Activated CD8-positive, alpha-beta T cell treated with anti-CD3 and anti-CD28 coated beads for 36 hours (primary cell): ENCODE results near the gene KRTAP12-4. TPM values are rescaled to one million over a fixed set of nuclear protein-coding genes. Genes with fewer than 3 reads are reported as not detected.
"Not testable (repeated sequence)": the region's sequence is repeated elsewhere in the genome, so short reads cannot be mapped to it uniquely, and the experiment has no call there.

Experiments
- ATAC-seq: fragments of 200-7000 bp; cut with Tn5 transposase; one replicate; pipeline ENCODE4 v1.10.0; 2021; ENCODE audit warnings: mild to moderate bottlenecking, moderate library complexity
- CTCF ChIA-PET: fragments of 350-600 bp; sonication (Branson Sonifier 250); formaldehyde crosslinking; loops from one replicate; lab custom pipeline; 2021; ENCODE audit warnings: antibody characterized with exemption; lab: Charles Lee
- POLR2A ChIA-PET: fragments of 350-600 bp; sonication (Branson Sonifier 250); formaldehyde crosslinking; loops from one replicate; lab custom pipeline; 2021; ENCODE audit warnings: antibody characterized with exemption; lab: Charles Lee
- DNase-seq: peaks from one replicate; pipeline ENCODE4 v3.0.0-alpha.2; 2020
- H3K27ac Mint-ChIP-seq: one replicate; pipeline ENCODE4 v1.8.0; 2021; ENCODE audit warnings: mild to moderate bottlenecking, mixed read lengths
- H3K27me3 Mint-ChIP-seq: one replicate; pipeline ENCODE4 v1.8.0; 2021; ENCODE audit warnings: mixed read lengths
- H3K36me3 Mint-ChIP-seq: one replicate; pipeline ENCODE4 v1.8.0; 2021; ENCODE audit warnings: low read depth, mixed read lengths
- H3K4me1 Mint-ChIP-seq: one replicate; pipeline ENCODE4 v1.8.0; 2021; ENCODE audit warnings: low read depth, mixed read lengths
- H3K4me3 Mint-ChIP-seq: one replicate; pipeline ENCODE4 v1.8.0; 2021; ENCODE audit warnings: mild to moderate bottlenecking, moderate library complexity, mixed read lengths
- H3K9me3 Mint-ChIP-seq: one replicate; pipeline ENCODE4 v1.8.0; 2021; ENCODE audit warnings: mixed read lengths
- intact Hi-C: fragments of 100-400 bp; cut with micrococcal nuclease; formaldehyde crosslinking; loops from one replicate; pipeline ENCODE4 v1.10.0; 2022
- total RNA-seq, 2 experiments: library from RNA; stranded (reverse); gene quantifications; one replicate each; pipeline ENCODE4 v1.2.3, GENCODE V29; 2021
- TF ChIP-seq, protein P1 (sequence below): fragments of 200-600 bp; IDR thresholded peaks from one replicate; pipeline ENCODE4 v1.8.0; 2022; ENCODE audit warnings: antibody characterized with exemption, mild to moderate bottlenecking

Gene KRTAP12-4
- total RNA-seq, 2 experiments from 2014 or later = not detected

GRCh38 chr21:44649521-44650100, 4.8 kb downstream of the KRTAP12-4 start:
- DNase-seq = no peak
- ChIA-PET POLR2A (interaction anchor here (0.6 kb wide), 1 partner anchor 227 kb away, joined by 3 read pairs; no protein-coding TSS in a partner anchor), CTCF (interaction anchor here (1.7 kb wide), 1 partner anchor 140 kb away, joined by 4 read pairs; no protein-coding TSS in a partner anchor)
- H3K4me3 Mint-ChIP-seq = no peak overlapping the region
- peaks cover 18% of the 10 kb centered on the region for H3K4me1 Mint-ChIP-seq
- no peaks in the 10 kb centered on the region for H3K27me3 Mint-ChIP-seq
- peaks cover 15% of the 10 kb centered on the region for H3K9me3 Mint-ChIP-seq
- ATAC-seq = no peak
- no peak overlapping the region for H3K27ac Mint-ChIP-seq
- TF ChIP-seq, protein P1, sequence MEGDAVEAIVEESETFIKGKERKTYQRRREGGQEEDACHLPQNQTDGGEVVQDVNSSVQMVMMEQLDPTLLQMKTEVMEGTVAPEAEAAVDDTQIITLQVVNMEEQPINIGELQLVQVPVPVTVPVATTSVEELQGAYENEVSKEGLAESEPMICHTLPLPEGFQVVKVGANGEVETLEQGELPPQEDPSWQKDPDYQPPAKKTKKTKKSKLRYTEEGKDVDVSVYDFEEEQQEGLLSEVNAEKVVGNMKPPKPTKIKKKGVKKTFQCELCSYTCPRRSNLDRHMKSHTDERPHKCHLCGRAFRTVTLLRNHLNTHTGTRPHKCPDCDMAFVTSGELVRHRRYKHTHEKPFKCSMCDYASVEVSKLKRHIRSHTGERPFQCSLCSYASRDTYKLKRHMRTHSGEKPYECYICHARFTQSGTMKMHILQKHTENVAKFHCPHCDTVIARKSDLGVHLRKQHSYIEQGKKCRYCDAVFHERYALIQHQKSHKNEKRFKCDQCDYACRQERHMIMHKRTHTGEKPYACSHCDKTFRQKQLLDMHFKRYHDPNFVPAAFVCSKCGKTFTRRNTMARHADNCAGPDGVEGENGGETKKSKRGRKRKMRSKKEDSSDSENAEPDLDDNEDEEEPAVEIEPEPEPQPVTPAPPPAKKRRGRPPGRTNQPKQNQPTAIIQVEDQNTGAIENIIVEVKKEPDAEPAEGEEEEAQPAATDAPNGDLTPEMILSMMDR = no peak
- no peaks in the 10 kb centered on the region for H3K36me3 Mint-ChIP-seq
- intact Hi-C loops = no loop called here

DNA sequence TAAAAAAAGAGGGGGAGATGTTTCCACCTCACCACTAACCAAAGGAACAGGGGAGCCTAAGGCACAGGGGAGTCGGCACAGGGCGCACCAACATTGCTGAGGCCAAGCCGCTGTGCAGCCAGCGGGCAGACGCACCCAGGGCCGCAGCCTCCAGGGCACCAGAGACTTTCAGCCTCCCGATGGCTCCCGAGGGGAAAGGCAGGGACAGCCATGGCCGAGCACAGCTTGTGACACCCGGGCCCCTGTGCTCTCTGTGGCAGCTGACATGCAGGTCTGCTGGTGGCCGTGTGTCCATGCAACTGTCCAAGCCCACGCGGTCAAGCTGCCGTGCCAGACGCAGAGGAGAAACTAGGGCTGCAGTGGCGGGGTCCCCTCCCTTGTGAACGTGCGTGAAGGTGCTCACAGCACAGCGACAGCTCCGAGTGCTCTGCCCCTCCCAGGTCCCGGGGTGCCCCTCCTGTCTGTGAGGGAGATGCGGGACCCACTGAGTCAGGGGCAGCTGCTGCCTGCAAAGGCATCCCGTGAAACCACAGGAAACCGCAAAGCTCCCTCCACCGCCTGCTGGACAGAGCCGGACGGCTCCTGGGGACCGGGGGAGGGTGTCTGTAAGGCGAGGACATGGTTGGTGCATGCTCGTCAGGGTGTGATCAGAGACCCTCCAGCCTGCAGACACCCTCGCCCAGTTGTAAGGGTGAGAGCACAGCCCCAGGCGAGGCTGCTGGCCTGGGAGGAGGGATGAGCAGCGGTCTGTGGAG, 5.7 kb downstream of the KRTAP12-4 start:
- TF ChIP-seq, protein P1 = no peak
- DNase-seq (no peak), ATAC-seq (no peak)
- no peaks in the 10 kb centered on the region for H3K27me3 Mint-ChIP-seq
- peaks cover 19% of the 10 kb centered on the region for H3K9me3 Mint-ChIP-seq
- POLR2A ChIA-PET = no interaction called here
- peaks cover 9% of the 10 kb centered on the region for H3K4me1 Mint-ChIP-seq
- H3K27ac Mint-ChIP-seq = no peak overlapping the region
- CTCF ChIA-PET = interaction anchor here (1.0 to 1.7 kb wide), 2 partner anchors 14 to 139 kb away, joined by 3 to 4 read pairs; no protein-coding TSS in a partner anchor
- no peak overlapping the region for H3K4me3 Mint-ChIP-seq
- no peaks in the 10 kb centered on the region for H3K36me3 Mint-ChIP-seq
- intact Hi-C loops = no loop called here

DNA sequence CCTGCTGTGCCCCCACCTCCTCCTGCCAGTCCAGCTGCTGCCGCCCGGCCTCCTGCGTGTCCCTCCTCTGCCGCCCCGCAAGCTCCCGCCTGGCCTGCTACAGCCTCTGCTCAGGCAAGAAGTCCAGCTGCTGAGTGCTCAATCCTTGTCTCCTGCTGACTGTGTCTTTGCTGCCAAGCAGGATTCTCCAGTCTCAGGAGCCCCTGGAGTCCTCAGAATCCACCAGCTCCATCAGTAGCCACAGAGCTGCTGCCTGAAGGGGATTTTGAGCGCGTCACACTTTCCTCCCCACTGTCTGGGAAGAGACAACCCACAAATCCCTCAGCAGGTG, 7.3 kb downstream of the KRTAP12-4 start:
- DNase-seq (no peak), ATAC-seq (no peak)
- no peak overlapping the region for H3K27ac Mint-ChIP-seq
- intact Hi-C loops = no loop called here
- H3K36me3 Mint-ChIP-seq = no peaks in the 10 kb centered on the region
- peaks cover 6% of the 10 kb centered on the region for H3K4me1 Mint-ChIP-seq
- ChIA-PET CTCF (interaction anchor here (0.8 to 1.5 kb wide), 4 partner anchors 15 to 95 kb away, joined by 3 to 4 read pairs (median 4); partner anchors contain the start of gene KRTAP12-1), POLR2A (interaction anchor here (0.8 kb wide), 1 partner anchor 27 kb away, joined by 3 read pairs; no protein-coding TSS in a partner anchor)
- H3K27me3 Mint-ChIP-seq = no peaks in the 10 kb centered on the region
- TF ChIP-seq, protein P1 = no peak
- H3K9me3 Mint-ChIP-seq = peaks cover 24% of the 10 kb centered on the region
- no peak overlapping the region for H3K4me3 Mint-ChIP-seq

- H3K27me3 Mint-ChIP-seq, H3K36me3 Mint-ChIP-seq, H3K4me1 Mint-ChIP-seq, DNase-seq, intact Hi-C loops, H3K27ac Mint-ChIP-seq, H3K4me3 Mint-ChIP-seq, ATAC-seq: not testable (repeated sequence)
- H3K9me3 Mint-ChIP-seq = peaks cover 26% of the 10 kb centered on the region
- ChIA-PET CTCF (interaction anchor here (0.7 to 1.5 kb wide), 5 partner anchors 14 to 97 kb away, joined by 3 to 4 read pairs (median 3); partner anchors contain the start of gene KRTAP12-1), POLR2A (interaction anchor here (0.8 kb wide), 1 partner anchor 27 kb away, joined by 3 read pairs; no protein-coding TSS in a partner anchor)
Observed at GRCh38 chr21:44646366-44647221, 7.9 kb downstream of the KRTAP12-4 start, which contains the start of gene KRTAP10-11. KRTAP10-11 (plus strand) TSS chr21:44646414; CDS start chr21:44646459, 45 bp downstream.

DNA sequence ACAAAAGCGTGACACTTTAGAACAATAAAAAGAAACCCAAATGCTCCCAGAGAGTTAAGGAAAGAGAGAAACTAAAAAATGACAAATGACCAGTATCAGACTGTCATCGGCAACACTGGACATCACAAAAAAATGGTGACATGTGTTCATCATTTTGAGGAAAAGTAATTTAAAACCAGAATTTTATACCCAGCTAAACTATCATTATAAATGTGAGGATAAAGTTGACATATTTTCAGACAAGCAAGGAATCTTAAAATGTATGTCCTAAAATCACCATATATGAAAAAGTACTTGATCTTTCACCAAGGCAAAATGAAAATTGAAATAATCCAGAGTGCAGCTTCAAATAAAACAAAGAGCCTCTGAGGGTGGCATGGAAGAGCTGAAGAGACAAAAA, 9.6 kb downstream of the KRTAP12-4 start:
- ChIA-PET POLR2A (no interaction called here), CTCF (interaction anchor here (1.0 to 1.2 kb wide), 2 partner anchors 26 to 149 kb away, joined by 3 to 4 read pairs; no protein-coding TSS in a partner anchor)
- intact Hi-C loops = no loop called here
- H3K4me1 Mint-ChIP-seq = peaks cover 6% of the 10 kb centered on the region
- H3K36me3 Mint-ChIP-seq = no peaks in the 10 kb centered on the region
- no peak overlapping the region for H3K4me3 Mint-ChIP-seq
- TF ChIP-seq, protein P1 = no peak
- ATAC-seq (no peak), DNase-seq (no peak)
- peaks cover 34% of the 10 kb centered on the region for H3K9me3 Mint-ChIP-seq
- no peak overlapping the region for H3K27ac Mint-ChIP-seq
- H3K27me3 Mint-ChIP-seq = no peaks in the 10 kb centered on the region
